Left ventricle myocardium inferior (tissue), 1 donor: Measurements from ENCODE around the gene HEATR3. TPM values are rescaled to one million over a fixed set of nuclear protein-coding genes. Genes with fewer than 3 reads are reported as not detected.

Source experiments
- DNase-seq: peaks from one replicate; pipeline ENCODE4 v3.0.0-alpha.2; 2020
- H3K27ac ChIP-seq: fragments of 200-600 bp; replicated peaks from 2 replicates; pipeline ENCODE4 v1.8.0; 2021
- H3K27me3 ChIP-seq: fragments of 200-600 bp; 2 replicates; pipeline ENCODE4 v1.8.0; 2021; ENCODE audit warnings: low read depth
- H3K36me3 ChIP-seq: fragments of 200-600 bp; 2 replicates; pipeline ENCODE4 v1.8.0; 2021
- H3K4me1 ChIP-seq: fragments of 200-600 bp; 2 replicates; pipeline ENCODE4 v1.8.0; 2021
- H3K4me3 ChIP-seq: fragments of 200-600 bp; 2 replicates; pipeline ENCODE4 v1.8.0; 2021; ENCODE audit warnings: mild to moderate bottlenecking, moderate library complexity
- H3K9me3 ChIP-seq: fragments of 200-600 bp; replicated peaks from 2 replicates; pipeline ENCODE4 v1.8.0; 2021
- intact Hi-C: fragments of 100-400 bp; cut with micrococcal nuclease; formaldehyde crosslinking; loops from one replicate; pipeline ENCODE4 v1.11.0; 2022
- total RNA-seq: library from RNA; stranded (reverse); fragmentation: NEBNext Ultra II Directional; extraction: Animal tissue kit (Norgen Biotek cat#: 25700); gene quantifications from one replicate; pipeline ENCODE4 v1.2.1, GENCODE V29; 2021
- TF ChIP-seq, protein P1 (sequence below): fragments of 200-600 bp; IDR thresholded peaks from 2 replicates; pipeline ENCODE4 v1.8.0; 2021; ENCODE audit warnings: antibody characterized with exemption, mild to moderate bottlenecking, borderline replicate concordance
- donor health status: DM: no; HTN: yes; CAD: no; lungs with severe emphysema.

Gene HEATR3
- total RNA-seq, 1 donor from 2014 or later, result 9.0 TPM

DNA sequence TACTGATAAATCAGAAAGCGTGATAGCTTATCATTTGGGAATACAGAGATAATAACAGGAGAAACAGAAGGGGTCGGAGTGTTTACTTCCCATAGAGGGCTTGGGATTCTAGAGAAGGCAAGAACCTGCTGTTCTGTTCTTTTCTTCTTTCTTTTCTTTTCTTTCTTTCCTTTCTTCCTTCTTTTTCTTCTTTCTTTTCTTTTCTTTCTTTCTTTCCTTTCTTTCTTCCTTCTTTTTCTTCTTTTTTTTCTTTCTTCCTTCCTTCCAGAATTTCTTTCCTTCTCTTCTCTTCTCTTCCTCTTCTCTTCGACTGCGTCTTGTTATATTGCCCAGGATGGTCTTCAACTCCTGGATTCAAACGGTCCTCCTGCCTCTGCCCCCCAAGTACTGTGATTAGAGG, 22.4 kb upstream of the HEATR3 start:
- Histone ChIP-seq H3K9me3 (no peaks in the 10 kb centered on the region), H3K4me3 (no peak overlapping the region), H3K27ac (no peak overlapping the region), H3K36me3 (no peaks in the 10 kb centered on the region), H3K27me3 (peaks cover 30% of the 10 kb centered on the region), H3K4me1 (no peaks in the 10 kb centered on the region)
- intact Hi-C loops, result no loop called here
- TF ChIP-seq, protein P1, sequence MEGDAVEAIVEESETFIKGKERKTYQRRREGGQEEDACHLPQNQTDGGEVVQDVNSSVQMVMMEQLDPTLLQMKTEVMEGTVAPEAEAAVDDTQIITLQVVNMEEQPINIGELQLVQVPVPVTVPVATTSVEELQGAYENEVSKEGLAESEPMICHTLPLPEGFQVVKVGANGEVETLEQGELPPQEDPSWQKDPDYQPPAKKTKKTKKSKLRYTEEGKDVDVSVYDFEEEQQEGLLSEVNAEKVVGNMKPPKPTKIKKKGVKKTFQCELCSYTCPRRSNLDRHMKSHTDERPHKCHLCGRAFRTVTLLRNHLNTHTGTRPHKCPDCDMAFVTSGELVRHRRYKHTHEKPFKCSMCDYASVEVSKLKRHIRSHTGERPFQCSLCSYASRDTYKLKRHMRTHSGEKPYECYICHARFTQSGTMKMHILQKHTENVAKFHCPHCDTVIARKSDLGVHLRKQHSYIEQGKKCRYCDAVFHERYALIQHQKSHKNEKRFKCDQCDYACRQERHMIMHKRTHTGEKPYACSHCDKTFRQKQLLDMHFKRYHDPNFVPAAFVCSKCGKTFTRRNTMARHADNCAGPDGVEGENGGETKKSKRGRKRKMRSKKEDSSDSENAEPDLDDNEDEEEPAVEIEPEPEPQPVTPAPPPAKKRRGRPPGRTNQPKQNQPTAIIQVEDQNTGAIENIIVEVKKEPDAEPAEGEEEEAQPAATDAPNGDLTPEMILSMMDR, result no peak
- DNase-seq, result no peak

DNA sequence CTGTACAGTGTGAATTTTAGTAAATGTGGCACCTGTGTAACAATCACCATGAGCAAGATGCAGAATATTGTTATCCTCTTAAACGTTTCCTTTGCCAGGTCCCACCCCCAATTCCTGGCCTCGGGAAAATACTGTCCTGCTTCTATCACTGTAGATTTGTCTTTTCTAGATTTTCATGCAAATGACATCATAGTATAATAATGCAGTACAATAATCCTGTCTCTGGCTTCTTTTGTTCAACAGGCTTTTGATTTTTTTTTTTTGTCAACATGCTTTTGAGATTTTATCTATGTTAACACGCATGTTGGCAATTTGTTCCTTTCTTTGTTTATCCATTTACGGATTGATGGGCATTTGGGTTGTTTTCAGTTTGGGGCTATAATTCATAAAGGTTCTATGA, 20.4 kb upstream of the HEATR3 start:
- no peaks in the 10 kb centered on the region for H3K36me3 ChIP-seq
- H3K4me1 ChIP-seq, result no peaks in the 10 kb centered on the region
- H3K4me3 ChIP-seq, result no peak overlapping the region
- H3K27ac ChIP-seq, result no peak overlapping the region
- TF ChIP-seq, protein P1, result no peak
- H3K9me3 ChIP-seq, result no peaks in the 10 kb centered on the region
- no peak for DNase-seq
- peaks cover 32% of the 10 kb centered on the region for H3K27me3 ChIP-seq
- intact Hi-C loops, result no loop called here

DNA sequence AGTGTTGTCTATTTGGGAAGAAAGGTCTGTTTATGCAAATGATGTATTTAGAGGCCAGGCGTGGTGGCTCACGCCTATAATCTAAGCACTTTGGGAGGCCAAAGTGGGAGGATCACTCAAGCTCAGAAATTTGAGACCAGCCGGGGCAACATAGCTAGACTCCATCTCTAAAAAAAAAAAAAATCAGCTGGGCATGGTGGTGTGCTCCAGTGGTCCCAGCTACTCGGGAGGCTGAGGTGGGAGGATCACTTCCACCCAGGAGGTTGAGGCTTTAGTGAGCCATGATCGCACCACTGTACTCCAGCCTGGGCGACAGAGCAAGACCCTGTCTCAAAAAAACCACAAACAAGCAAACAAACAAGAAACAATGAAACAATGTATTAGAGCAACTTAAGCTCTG, 18.9 kb upstream of the HEATR3 start:
- DNase-seq, result no peak
- Histone ChIP-seq H3K27me3 (peaks cover 34% of the 10 kb centered on the region), H3K9me3 (peaks cover 8% of the 10 kb centered on the region), H3K4me3 (no peak overlapping the region), H3K36me3 (no peaks in the 10 kb centered on the region), H3K27ac (no peak overlapping the region), H3K4me1 (no peaks in the 10 kb centered on the region)
- TF ChIP-seq, protein P1, result no peak
- intact Hi-C loops, result no loop called here

DNA sequence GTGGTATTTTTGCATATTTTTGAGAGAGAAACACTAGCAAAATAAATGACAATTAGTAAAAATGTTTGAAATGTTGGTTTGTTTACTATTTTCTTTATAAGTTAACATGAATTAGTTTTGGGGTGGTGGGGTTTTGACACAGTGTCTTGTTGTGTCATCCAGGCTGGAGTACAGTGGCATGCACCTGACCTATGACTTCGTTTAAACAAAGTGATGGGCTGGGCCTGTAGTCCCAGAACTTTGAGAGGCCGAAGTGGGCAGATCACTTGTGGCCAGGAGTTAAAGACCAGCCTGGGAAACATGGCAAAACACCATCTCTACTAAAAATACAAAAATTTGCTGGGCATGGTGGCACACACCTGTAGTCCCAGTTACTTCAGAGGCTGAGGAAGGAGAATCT, 17.9 kb upstream of the HEATR3 start:
- DNase-seq, result no peak
- intact Hi-C loops, result no loop called here
- Histone ChIP-seq H3K27me3 (peaks cover 34% of the 10 kb centered on the region), H3K9me3 (peaks cover 8% of the 10 kb centered on the region), H3K4me1 (no peaks in the 10 kb centered on the region), H3K4me3 (no peak overlapping the region), H3K27ac (no peak overlapping the region), H3K36me3 (no peaks in the 10 kb centered on the region)
- TF ChIP-seq, protein P1, result no peak

DNA sequence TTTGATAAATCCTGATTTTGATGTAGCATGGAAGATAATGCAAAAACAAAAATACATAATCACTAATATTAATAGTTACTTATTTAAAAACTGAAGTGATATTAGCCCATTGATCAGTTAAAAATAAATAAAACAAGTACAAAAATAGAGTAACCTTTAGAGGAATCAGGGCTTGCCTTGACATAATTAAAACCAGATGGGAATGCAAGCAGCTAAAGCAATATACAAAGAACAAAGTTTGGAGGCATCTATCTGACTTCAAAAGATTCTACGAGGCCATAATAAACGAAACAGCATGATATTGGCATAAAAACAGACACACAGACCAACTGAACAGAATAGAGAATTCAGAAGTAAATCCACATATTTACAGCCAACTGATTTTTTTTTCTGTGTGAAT, 15.0 kb upstream of the HEATR3 start:
- TF ChIP-seq, protein P1, result no peak
- H3K27me3 ChIP-seq, result peaks cover 15% of the 10 kb centered on the region
- H3K36me3 ChIP-seq, result no peaks in the 10 kb centered on the region
- peaks cover 14% of the 10 kb centered on the region for H3K9me3 ChIP-seq
- intact Hi-C loops, result no loop called here
- H3K4me3 ChIP-seq, result no peak overlapping the region
- no peak overlapping the region for H3K27ac ChIP-seq
- DNase-seq, result no peak
- H3K4me1 ChIP-seq, result no peaks in the 10 kb centered on the region

DNA sequence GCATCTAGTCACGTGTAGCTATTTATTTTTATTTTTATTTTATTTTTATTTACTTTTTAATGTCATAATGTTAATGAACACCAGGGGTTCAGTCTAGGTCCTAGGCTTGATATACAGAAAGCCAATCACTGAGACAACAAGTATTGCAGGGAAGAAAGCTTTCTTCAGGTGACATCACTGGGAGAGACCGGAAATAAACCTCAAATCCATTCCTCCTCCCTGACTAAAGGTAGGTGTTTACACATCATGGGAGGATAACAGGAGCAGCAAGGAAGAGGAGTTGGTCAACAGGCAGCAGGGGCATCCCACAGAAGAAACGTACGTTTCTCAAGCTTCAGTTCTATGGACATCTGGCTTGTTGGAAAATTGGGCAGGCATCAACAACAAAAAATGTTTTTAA, 9.5 kb upstream of the HEATR3 start:
- Histone ChIP-seq H3K4me3 (no peak overlapping the region), H3K4me1 (no peaks in the 10 kb centered on the region), H3K27ac (no peak overlapping the region), H3K36me3 (no peaks in the 10 kb centered on the region), H3K9me3 (peaks cover 23% of the 10 kb centered on the region), H3K27me3 (no peaks in the 10 kb centered on the region)
- TF ChIP-seq, protein P1, result no peak
- DNase-seq, result no peak
- intact Hi-C loops, result no loop called here
